ENCODE results near the gene SLC35F6. TPM values are rescaled to one million over a fixed set of nuclear protein-coding genes. Genes with fewer than 3 reads are reported as not detected.

SLC35F6 gene
- total RNA-seq, 1 experiment from 2014 or later = 33.9 TPM

GRCh38 chr2:26718949-26719686 lies 45.0 kb upstream of the SLC35F6 start:
- Histone ChIP-seq H3K9me2 (replicated peaks; ENCODE audit: low read length) (no peaks in the 10 kb centered on the region), H3K27me3 (ENCODE audit: low read length) (no peaks in the 10 kb centered on the region), H3K4me1 (ENCODE audit: insufficient read depth, low read length) (peaks cover 26% of the 10 kb centered on the region), H3K9me3 (ENCODE audit: low read length) (no peaks in the 10 kb centered on the region), H3K9ac (ENCODE audit: low read length) (no peak overlapping the region), H3K36me3 (ENCODE audit: low read depth, low read length) (no peaks in the 10 kb centered on the region), H3K27ac (ENCODE audit: low read length) (no peak overlapping the region), H3K4me2 (ENCODE audit: low read length) (no peak overlapping the region), H3K79me2 (ENCODE audit: low read length) (no peaks in the 10 kb centered on the region), H3K4me3 (ENCODE audit: low read length) (no peak overlapping the region), H3F3A (ENCODE audit: low read length, unreplicated experiment) (no peaks in the 10 kb centered on the region), H2AFZ (ENCODE audit: low read length) (no peak overlapping the region), H4K20me1 (ENCODE audit: low read length) (no peaks in the 10 kb centered on the region)
- intact Hi-C loops (cut with micrococcal nuclease) = no loop called here
- CTCF ChIA-PET = no interaction called here
- ATAC-seq (no peak), DNase-seq (no peak)
- no peak for TF ChIP-seq EZH2phosphoT487 (IDR thresholded peaks at IDR 0.05; ENCODE audit: borderline replicate concordance, low read length)
- no peak for TF ChIP-seq CTCF (conservative IDR thresholded peaks at IDR 0.05; ENCODE audit: low read depth, low read length)
- no peak for TF ChIP-seq EZH2 (IDR thresholded peaks at IDR 0.05; ENCODE audit: low read length, unreplicated experiment)
- BruUV-seq (replicated peaks) = no TSS peak
- POLR2A ChIA-PET (ENCODE audit: unreplicated experiment) = no interaction called here

GRCh38 chr2:26720322-26721114 lies 43.6 kb upstream of the SLC35F6 start:
- no peaks in the 10 kb centered on the region for H3F3A ChIP-seq (ENCODE audit: low read length, unreplicated experiment)
- H3K27me3 ChIP-seq (ENCODE audit: low read length) = no peaks in the 10 kb centered on the region
- TF ChIP-seq EZH2phosphoT487 (IDR thresholded peaks at IDR 0.05; ENCODE audit: borderline replicate concordance, low read length) = no peak
- no peak for TF ChIP-seq EZH2 (IDR thresholded peaks at IDR 0.05; ENCODE audit: low read length, unreplicated experiment)
- TF ChIP-seq CTCF (conservative IDR thresholded peaks at IDR 0.05; ENCODE audit: low read depth, low read length) = no peak
- CTCF ChIA-PET = no interaction called here
- intact Hi-C loops (cut with micrococcal nuclease) = no loop called here
- H3K9ac ChIP-seq (ENCODE audit: low read length) = no peak overlapping the region
- no peak overlapping the region for H3K4me2 ChIP-seq (ENCODE audit: low read length)
- DNase-seq (peak; percentile 12), ATAC-seq (no peak)
- no peaks in the 10 kb centered on the region for H3K36me3 ChIP-seq (ENCODE audit: low read depth, low read length)
- no peak overlapping the region for H3K4me3 ChIP-seq (ENCODE audit: low read length)
- H3K9me3 ChIP-seq (ENCODE audit: low read length) = no peaks in the 10 kb centered on the region
- H4K20me1 ChIP-seq (ENCODE audit: low read length) = no peaks in the 10 kb centered on the region
- no peak overlapping the region for H2AFZ ChIP-seq (ENCODE audit: low read length)
- no peaks in the 10 kb centered on the region for H3K79me2 ChIP-seq (ENCODE audit: low read length)
- no peaks in the 10 kb centered on the region for H3K9me2 ChIP-seq (replicated peaks; ENCODE audit: low read length)
- no peak overlapping the region for H3K27ac ChIP-seq (ENCODE audit: low read length)
- no TSS peak for BruUV-seq (replicated peaks)
- POLR2A ChIA-PET (ENCODE audit: unreplicated experiment) = no interaction called here
- peaks cover 34% of the 10 kb centered on the region for H3K4me1 ChIP-seq (ENCODE audit: insufficient read depth, low read length)
